HG03097 (cell line): ENCODE measurements around the gene CCT8L2.
"Not testable (repeated sequence)": the region's sequence is repeated elsewhere in the genome, so short reads cannot be mapped to it uniquely, and the experiment has no call there.

ENCODE experiments used
- ATAC-seq: cut with Tn5 transposase; IDR thresholded peaks from one replicate; pipeline ENCODE4 v1.9.1; 2021; ENCODE audit not compliant: unreplicated experiment, low FRiP score

The CCT8L2 gene

DNA sequence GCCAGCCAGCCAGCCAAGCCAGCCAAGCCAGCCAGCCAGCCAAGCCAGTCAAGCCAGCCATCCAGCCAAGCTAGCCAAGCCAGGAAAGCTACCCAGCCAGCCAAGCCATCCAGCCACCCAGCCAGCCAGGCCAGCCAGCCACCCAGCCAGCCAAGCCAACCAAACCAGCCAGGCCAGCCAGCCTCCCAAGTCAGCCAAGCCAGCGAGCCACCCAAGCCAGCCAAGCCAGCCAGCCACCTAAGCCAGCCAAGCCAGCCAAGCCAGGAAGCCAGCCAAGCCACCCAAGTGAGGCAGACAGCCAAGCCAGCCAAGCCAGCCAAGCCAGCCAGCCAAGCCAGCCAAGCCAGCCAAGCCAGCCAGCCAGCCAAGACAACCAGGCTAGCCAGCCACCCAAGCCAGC, 32.6 kb downstream of the CCT8L2 start:
- ATAC-seq = not testable (repeated sequence)

GRCh38 chr22:16559056-16559955, 33.3 kb downstream of the CCT8L2 start:
- no peak for ATAC-seq

DNA sequence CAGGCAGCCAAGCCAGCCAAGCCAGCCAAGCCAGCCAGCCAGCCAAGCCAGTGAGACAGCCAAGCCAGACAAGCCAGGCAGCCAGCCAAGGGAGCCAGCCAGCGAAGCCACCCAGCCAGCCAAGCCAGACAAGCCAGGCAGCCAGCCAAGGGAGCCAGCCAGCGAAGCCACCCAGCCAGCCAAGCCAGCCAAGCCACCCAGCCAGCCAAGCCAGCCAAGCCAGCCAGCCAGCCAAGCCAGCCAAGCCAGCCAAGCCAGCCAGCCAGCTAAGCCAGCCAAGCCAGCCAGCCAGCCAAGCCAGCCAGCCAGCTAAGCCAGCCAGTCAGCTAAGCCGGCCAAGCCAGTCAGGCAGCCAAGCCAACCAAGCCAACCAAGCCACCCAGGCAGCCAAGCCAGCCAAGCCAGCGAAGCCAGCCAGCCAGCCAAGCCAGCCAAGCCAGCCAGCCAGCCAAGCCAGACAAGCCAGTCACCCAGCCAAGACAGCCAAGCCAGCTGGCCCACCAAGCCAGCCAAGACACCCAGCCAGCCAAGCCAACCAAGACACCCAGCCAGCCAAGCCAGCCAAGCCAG, 34.1 kb downstream of the CCT8L2 start:
- ATAC-seq = not testable (repeated sequence)

DNA sequence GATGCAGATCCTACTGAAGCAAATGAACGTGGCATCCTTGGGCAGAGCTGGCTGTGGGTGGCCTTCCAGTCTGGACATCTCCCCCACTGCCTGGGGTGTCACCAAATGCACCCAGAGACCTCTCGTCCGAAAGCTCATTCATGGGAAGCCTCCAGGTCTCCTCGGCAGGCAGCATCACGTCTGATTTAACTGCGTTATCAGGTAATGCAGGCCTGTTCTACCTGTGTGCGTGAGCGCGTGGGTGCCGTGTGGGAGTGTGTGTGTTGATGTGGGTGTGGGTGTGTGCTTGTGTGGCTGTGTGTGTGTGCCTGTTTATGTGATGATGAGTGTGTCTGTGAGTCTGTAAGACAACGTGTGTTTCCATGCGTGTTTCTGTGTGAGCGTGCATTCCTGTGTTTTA, 35.1 kb downstream of the CCT8L2 start:
- not testable (repeated sequence) for ATAC-seq

DNA sequence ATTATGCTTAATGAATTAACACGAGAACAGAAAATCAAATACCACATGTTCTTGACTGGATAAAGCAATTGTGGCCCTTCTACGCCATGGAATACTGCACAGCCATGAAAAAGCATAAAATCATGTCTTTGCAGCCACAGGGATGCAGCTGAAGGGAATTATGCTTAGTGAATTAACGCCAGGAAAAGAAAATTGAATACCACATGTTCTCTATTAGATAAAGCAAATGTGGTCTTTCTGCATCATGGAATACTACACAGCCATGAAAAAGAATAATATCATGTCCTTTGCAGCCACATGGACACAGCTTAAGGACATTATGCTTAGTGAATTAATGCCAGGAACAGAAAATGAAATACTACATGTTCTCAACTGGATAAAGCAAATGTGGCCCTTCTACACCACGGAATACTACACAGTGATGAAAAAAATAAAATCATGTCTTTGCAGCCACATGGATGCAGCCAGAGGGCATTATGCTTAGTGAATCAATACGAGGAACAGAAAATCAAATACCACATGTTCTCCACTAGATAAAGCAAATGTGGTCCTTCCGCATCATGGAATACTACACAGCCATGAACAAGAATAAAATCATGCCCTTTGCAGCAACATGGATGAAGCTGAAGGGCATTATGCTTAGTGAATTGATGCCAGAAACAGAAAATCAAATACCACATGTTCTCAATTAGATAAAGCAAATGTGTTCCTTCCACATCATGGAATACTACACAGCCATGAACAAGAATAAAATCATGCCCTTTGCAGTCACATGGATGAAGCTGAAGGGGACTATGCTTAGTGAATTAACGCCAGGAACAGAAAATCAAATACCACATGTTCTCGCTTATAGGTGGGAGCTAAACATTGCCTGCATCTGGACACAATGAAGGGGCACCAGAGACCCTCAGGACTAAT, 37.3 kb downstream of the CCT8L2 start:
- not testable (repeated sequence) for ATAC-seq

DNA sequence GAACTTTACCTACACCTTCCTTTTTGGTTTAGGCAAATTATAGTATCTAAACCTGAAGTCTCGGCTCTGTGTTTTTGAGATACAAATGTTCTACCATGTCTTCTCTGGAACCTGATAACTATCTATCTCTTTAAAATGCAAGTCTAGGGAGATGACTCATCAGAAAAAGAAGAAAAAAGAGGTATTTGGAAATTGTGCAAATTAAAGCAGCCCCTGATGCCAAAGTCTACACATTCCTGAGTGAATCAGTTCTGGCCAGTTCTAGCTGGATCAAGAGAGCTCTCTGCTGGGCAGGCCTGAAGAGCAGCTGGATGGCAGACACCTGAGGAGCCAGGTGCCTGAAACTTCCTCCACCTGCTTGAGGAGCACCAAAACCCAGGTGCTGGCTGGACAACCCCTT, 49.3 kb downstream of the CCT8L2 start:
- ATAC-seq = not testable (repeated sequence)
